ENCODE data around the gene ZNF594.
"Not testable (repeated sequence)": the region's sequence is repeated elsewhere in the genome, so short reads cannot be mapped to it uniquely, and the experiment has no call there.

ZNF594 gene

DNA sequence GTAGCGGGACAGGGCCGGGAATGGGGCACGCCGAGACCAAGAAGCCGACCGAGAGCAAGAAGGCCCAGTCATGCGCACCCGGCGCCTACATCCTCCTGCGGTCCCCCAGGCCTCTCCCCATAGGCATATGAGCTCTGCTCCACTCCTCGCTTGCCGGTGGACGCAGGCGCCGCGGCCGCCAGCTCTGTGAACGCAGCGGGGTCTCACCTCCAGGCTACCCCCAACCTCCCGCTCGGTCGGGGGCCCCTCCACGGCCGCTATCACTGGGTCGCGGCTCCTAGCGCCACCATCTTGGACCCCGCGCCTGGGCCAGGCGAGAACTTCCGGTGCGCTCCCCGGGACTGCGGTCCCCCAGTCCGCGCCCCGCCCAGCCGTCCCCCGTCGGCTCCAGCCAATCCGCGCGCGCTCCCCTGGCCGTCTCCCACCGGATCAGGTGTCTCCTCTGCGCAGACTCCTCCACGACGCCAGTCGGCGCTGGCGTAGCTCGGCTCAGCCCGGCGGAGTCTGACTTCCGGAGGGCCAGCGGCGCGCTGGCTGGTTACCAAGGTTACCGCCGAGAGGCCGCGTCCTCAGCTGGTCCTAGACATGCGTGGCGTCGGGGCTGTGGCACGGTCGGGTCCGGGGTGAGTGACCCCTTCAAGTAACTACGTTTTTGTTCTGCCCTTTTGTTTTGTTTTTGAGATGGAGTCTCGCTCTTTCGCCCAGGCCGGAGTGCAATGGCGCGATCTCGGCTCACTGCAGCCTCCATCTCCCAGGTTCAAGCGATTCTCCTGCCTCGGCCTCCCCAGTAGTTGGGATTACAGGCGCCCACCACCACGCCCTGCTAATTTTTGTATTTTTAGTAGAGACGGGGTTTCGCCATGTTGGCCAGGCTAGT is at the start of gene ZNF594:
ZNF594 (minus strand) TSS at position 328 of the 877 bp plus-strand sequence. CDS start 7,612 bp downstream, outside the sequence.
- DNase-seq (ENCODE audit: low read depth in 2 of 3, low spot score in 1 of 3) = peak; percentile 94 to 98 (median 96)

DNA sequence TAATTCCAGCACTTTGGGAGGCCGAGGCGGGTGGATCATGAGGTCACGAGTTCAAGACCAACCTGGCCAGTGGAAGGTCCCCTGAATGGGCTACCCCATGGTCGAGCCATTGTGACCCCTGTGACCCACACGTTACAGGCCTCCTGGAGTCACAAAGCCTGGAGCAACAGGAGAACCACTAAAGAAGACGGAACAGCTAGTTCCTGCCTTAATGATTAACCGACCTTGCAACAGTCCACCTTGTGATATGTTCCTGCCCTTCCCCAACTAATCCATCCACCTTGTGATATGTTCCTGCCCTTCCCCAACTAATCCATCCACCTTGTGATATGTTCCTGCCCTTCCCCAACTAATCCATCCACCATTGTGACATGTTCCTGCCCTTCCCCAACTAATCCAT is 48.1 kb upstream of the ZNF594 start:
- DNase-seq (ENCODE audit: low read depth in 2 of 3, low spot score in 1 of 3) = not testable (repeated sequence)

DNA sequence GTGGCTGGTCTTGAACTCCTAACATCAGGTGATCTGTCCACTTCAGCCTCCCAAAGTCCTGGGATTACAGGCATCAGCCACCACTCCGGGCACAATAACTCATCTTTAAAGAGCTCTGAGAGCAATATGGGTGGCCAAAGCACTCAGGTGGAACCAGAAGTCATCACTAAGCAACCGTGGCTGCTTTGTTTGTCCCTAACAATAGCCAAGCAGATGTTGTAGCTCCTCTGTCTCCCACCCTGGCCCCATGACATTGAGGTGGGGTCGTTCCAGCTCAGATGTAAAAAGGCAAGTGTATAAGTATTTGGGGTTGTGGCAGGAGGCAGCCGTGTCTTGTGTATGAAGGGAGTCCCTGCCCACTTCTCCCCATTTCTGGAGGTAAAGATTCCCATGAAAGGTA is 46.7 kb upstream of the ZNF594 start:
- no peak for DNase-seq (ENCODE audit: low read depth in 2 of 3, low spot score in 1 of 3)

DNA sequence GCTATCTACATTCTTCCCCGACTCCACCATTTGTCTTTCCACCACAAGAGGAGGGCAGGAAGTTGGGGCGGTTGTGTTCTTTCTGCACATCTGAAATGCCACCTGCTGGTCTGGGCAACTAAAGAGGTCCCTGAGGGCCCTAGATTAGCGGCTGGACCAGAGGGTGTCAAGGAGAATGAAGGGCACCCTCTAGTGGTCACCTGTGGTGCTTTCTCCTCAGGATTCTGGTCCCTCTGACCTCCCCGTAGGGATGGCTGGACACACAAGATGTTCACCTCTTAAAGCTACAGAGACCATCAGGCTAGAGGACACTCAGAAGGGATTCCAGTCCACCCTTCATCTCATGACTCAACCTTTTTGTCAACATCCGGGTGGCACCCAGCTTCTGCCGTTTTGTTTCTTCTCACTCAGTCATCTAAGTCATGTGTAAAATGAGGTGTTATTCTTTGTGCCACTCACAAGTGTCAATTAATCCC is 45.9 kb upstream of the ZNF594 start:
- DNase-seq (ENCODE audit: low read depth in 2 of 3, low spot score in 1 of 3) = peak; percentile 25 to 59 (median 42)

DNA sequence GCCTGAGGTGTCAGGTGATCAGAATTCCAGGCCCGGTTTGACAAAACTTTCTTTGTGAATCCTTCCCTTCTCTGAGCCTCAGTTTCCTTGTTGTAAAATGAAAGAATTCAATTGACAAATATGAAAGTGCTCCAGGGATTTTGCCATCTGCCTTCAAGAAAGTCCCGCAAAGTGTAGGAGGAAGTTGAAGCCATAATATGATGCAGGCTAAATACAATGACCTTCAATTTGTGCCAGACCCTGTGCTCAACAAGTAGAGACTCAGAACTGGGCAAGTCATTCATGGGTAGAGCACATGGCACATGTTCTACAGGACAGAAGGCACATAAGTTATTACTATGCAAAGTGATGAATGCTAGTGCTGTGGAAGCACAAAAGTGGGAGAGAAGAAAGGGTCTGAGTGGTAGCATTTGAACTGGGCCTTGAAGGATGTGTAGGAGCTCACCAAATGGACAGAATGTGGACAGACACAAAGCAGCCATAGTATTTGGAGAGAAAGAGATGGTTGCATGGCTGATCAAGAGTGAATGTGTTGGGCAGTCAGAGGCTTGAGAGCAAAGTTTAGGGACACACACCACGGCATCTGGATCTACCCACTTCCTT is 45.4 kb upstream of the ZNF594 start:
- DNase-seq (ENCODE audit: low read depth in 2 of 3, low spot score in 1 of 3) = no peak

DNA sequence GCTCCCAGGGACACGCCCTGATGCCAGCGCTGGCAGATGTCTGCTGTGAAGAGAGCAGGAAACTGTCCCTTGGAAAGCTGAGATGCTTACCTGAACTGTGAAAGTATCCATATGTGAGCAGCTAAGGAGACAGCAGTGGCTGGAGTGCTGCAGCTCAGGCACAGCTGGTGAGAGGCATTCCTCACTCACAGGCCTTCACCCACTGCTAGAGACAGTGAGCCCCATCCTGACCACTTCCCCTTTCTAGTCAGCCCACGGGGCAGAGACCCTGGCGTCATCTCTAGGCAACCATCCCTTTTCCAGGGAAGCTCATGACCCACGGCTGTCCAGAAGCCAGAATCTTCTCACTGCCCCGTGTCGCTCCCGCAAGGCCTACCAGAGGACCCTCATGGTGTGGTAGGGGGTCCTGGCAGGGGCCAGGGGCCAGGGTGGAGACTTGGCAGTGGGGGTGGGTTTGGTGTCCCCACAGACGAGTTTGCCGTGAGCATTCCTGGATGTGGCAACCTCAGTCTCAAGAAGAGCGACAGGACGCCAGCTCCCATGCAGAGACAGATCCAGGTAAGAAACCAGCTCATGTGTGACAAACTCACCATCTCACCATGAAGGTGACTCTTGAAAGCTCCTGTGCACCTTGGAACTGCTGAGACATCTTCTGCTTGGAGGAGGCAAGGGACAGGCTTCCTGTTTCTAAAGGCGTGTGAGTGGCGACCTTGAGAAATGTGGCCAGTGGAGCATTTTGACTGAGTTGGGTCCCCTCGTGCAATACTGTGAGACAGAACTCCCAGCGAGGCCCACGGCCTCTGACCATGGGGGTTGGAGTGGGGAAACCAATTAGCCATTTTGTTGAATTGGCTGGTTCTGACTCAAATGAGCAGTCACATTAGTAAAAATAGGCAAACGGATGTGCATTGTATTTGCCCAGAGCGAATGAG is 43.2 kb upstream of the ZNF594 start, which contains the start of gene SCIMP:
SCIMP (minus strand) TSS at position 216 of the 932 bp plus-strand sequence; CDS start at position 111, 105 bp downstream.
- no peak for DNase-seq (ENCODE audit: low read depth in 2 of 3, low spot score in 1 of 3)

DNA sequence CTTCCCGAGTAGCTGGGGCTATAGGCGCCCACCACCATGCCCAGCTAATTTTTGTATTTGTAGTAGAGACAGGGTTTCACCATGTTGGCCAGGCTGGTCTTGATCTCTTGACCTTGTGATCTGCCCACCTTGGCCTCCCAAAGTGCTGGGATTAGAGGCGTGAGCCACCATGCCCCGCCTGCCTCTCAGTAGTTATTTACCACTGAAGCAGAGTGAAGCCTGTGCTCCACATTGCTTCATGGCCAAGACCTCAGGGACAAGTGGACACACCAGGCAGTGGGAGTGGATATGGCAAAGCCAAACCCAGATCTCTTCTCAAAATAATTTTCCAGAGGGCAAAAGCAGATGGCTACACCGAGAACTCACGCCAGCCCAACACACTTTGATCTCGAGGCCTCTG is 41.8 kb upstream of the ZNF594 start:
- DNase-seq (ENCODE audit: low read depth in 2 of 3, low spot score in 1 of 3) = not testable (repeated sequence)

- no peak for DNase-seq (ENCODE audit: low read depth in 2 of 3, low spot score in 1 of 3)
These were observed 35.5 kb upstream of the ZNF594 start for GRCh38 chr17:5226940-5227878.

- DNase-seq (ENCODE audit: low read depth in 2 of 3, low spot score in 1 of 3) = no peak
These were observed 34.2 kb upstream of the ZNF594 start for GRCh38 chr17:5225668-5226457.

GRCh38 chr17:5221912-5222311 is 30.2 kb upstream of the ZNF594 start:
- DNase-seq (ENCODE audit: low read depth in 2 of 3, low spot score in 1 of 3) = not testable (repeated sequence)

DNA sequence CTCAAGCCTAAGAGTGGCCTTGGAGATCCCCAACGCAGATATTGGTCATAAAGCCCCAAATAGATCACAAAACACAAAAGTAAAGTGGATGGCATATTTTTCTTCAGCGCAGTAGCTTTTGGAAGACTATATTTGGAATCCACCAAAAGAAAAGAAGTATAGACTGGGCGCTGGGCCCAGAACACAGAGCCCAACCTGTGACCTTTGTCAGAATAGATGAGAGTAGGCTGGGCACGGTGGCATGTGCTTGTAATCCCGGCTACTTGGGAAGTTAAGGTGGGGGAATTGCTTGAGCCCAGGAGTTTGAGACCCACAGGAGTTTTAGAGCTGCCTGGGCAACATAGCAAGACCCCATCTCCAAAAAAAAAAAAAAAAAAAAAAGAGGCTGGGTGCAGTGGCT is 28.4 kb upstream of the ZNF594 start:
- no peak for DNase-seq (ENCODE audit: low read depth in 2 of 3, low spot score in 1 of 3)

- DNase-seq (ENCODE audit: low read depth in 2 of 3, low spot score in 1 of 3) = no peak
These were observed 27.9 kb upstream of the ZNF594 start for GRCh38 chr17:5219536-5219935.

- DNase-seq (ENCODE audit: low read depth in 2 of 3, low spot score in 1 of 3) = not testable (repeated sequence)
These were observed 25.9 kb upstream of the ZNF594 start for GRCh38 chr17:5217562-5217961.

DNA sequence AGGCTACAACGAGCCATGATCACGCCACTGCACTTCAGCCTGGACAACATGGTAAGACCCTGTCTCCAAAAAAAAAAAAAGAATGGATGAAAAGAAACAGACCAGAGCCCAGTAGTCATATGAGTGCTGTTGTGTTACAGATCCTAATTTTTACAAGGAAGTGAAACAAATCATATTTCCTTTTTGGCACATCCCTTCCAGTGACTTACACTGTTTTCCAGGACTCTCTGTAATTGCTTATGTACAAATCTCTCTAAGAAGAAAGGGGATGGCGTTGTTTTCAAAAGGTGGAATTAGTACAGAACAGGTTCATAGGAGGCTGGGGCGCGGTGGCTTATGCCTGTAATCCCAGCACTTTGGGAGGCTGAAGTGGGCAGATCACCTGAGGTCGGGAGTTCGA is 19.8 kb upstream of the ZNF594 start:
- no peak for DNase-seq (ENCODE audit: low read depth in 2 of 3, low spot score in 1 of 3)

GRCh38 chr17:5210614-5211252 is 19.1 kb upstream of the ZNF594 start:
- no peak for DNase-seq (ENCODE audit: low read depth in 2 of 3, low spot score in 1 of 3)

DNA sequence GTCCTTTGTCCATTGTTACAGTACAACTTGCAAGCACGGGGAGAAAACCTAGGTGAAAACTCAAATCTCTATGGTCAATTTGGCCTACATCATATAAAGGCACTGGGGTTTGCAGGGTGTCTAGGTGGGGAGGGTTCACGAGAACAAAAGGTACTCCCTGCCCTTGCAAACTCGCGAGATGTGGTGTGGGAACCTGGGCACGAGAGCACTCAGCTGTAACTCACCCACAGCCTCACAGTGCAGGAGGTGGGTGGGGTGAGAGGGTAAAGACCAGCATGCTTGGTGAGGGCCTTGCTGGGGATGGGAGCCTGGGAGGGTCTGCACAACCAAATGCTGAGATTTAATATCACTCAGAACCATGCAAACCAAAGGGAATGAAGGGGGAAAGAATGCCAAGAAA is 18.4 kb upstream of the ZNF594 start:
- no peak for DNase-seq (ENCODE audit: low read depth in 2 of 3, low spot score in 1 of 3)

- DNase-seq (ENCODE audit: low read depth in 2 of 3, low spot score in 1 of 3) = no peak
These were observed 17.7 kb upstream of the ZNF594 start for GRCh38 chr17:5209396-5209795.

- no peak for DNase-seq (ENCODE audit: low read depth in 2 of 3, low spot score in 1 of 3)
These were observed 12.2 kb upstream of the ZNF594 start for GRCh38 chr17:5203908-5204294.
